IPS-18c (cell line): Measurements from ENCODE around the gene NTRK1.
"Not testable (repeated sequence)": the region's sequence is repeated elsewhere in the genome, so short reads cannot be mapped to it uniquely, and the experiment has no call there.

Experiments
- H3K4me3 ChIP-seq: 2 replicates; pipeline ENCODE4 v1.7.0; 2013; ENCODE audit warnings: low read depth, mild to moderate bottlenecking, low read length, moderate library complexity; ENCODE audit not compliant: insufficient read depth
- H3K9me3 ChIP-seq: one replicate; pipeline ENCODE4 v1.6.1; 2013; ENCODE audit warnings: mild to moderate bottlenecking, low read length, moderate library complexity; ENCODE audit not compliant: control insufficient read depth, insufficient read depth

Gene NTRK1

GRCh38 chr1:156911577-156912298 is 51.1 kb downstream of the NTRK1 start:
- no peaks in the 10 kb centered on the region for H3K9me3 ChIP-seq
- H3K4me3 ChIP-seq, result no peak overlapping the region

GRCh38 chr1:156912310-156912709 is 51.6 kb downstream of the NTRK1 start:
- H3K4me3 ChIP-seq, result no peak overlapping the region

GRCh38 chr1:156912861-156913808 is 52.5 kb downstream of the NTRK1 start:
- H3K4me3 ChIP-seq, result no peak overlapping the region

More at GRCh38 chr1:156912310-156912709, 51.6 kb downstream of the NTRK1 start:
- H3K9me3 ChIP-seq, result no peaks in the 10 kb centered on the region

GRCh38 chr1:156913809-156914387 is 53.2 kb downstream of the NTRK1 start:
- H3K4me3 ChIP-seq, result no peak overlapping the region
- no peaks in the 10 kb centered on the region for H3K9me3 ChIP-seq

More at GRCh38 chr1:156912861-156913808, 52.5 kb downstream of the NTRK1 start:
- no peaks in the 10 kb centered on the region for H3K9me3 ChIP-seq

GRCh38 chr1:156914440-156914856 is 53.8 kb downstream of the NTRK1 start:
- Histone ChIP-seq H3K9me3 (no peaks in the 10 kb centered on the region), H3K4me3 (no peak overlapping the region)

GRCh38 chr1:156920233-156921052 is 59.8 kb downstream of the NTRK1 start, which contains the start of gene LRRC71:
Gene LRRC71 (plus strand): TSS chr1:156920632. CDS start chr1:156920804, 172 bp downstream.
- Histone ChIP-seq H3K9me3 (peaks cover 2% of the 10 kb centered on the region), H3K4me3 (peak within 1 kb of the TSS; percentile 53)

GRCh38 chr1:156921053-156921529 is 60.4 kb downstream of the NTRK1 start:
- Histone ChIP-seq H3K9me3 (peaks cover 2% of the 10 kb centered on the region), H3K4me3 (no peak overlapping the region)

- Histone ChIP-seq H3K9me3 (peaks cover 2% of the 10 kb centered on the region), H3K4me3 (peak overlapping the region; percentile 47; the same call in 1 of the 2 replicates)
These were observed 62.5 kb downstream of the NTRK1 start for GRCh38 chr1:156922986-156923669.

GRCh38 chr1:156923670-156924477 is 63.2 kb downstream of the NTRK1 start:
- H3K9me3 ChIP-seq, result peaks cover 2% of the 10 kb centered on the region
- peak overlapping the region; percentile 47 for H3K4me3 ChIP-seq

- H3K4me3 ChIP-seq, result peak overlapping the region; percentile 47
- peaks cover 2% of the 10 kb centered on the region for H3K9me3 ChIP-seq
These were observed 64.0 kb downstream of the NTRK1 start for GRCh38 chr1:156924478-156925153.

GRCh38 chr1:156925154-156926010 is 64.7 kb downstream of the NTRK1 start:
- Histone ChIP-seq H3K9me3 (no peaks in the 10 kb centered on the region), H3K4me3 (no peak overlapping the region)

- H3K9me3 ChIP-seq, result no peaks in the 10 kb centered on the region
- no peak overlapping the region for H3K4me3 ChIP-seq
These were observed 65.5 kb downstream of the NTRK1 start for GRCh38 chr1:156926175-156926574.

- not testable (repeated sequence) for H3K4me3 ChIP-seq, H3K9me3 ChIP-seq
These were observed 66.0 kb downstream of the NTRK1 start for GRCh38 chr1:156926695-156927094.
